ENCODE results near the gene PRG3. TPM values are rescaled to one million over a fixed set of nuclear protein-coding genes. Genes with fewer than 3 reads are reported as not detected.

Gene PRG3
- total and polyA plus RNA-seq, 8 donors, result not detected

DNA sequence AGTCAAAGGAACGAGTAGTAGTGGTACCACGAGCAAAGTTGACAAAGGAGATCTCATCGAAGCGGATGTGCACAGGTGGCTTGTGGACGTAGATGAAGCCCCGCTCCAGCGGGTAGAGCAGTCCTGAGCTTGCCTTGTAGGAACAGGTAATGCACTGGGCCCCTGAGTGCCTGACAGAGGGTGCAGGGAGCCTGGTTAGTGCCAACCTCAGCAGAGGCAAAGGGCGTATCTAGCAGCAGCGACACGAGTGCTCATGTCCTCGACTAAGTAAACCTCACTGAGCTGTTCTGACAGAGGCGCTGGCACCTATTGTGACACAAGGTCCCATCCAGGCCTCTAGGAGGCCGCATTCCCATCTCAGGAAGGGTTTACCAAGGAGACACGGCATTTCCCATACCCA is 49.2 kb downstream of the PRG3 start:
- no peak for TF ChIP-seq POLR2A (IDR thresholded peaks at IDR 0.05)
- no peak for TF ChIP-seq POLR2AphosphoS5 (IDR thresholded peaks at IDR 0.05)
- TF ChIP-seq, protein P1, sequence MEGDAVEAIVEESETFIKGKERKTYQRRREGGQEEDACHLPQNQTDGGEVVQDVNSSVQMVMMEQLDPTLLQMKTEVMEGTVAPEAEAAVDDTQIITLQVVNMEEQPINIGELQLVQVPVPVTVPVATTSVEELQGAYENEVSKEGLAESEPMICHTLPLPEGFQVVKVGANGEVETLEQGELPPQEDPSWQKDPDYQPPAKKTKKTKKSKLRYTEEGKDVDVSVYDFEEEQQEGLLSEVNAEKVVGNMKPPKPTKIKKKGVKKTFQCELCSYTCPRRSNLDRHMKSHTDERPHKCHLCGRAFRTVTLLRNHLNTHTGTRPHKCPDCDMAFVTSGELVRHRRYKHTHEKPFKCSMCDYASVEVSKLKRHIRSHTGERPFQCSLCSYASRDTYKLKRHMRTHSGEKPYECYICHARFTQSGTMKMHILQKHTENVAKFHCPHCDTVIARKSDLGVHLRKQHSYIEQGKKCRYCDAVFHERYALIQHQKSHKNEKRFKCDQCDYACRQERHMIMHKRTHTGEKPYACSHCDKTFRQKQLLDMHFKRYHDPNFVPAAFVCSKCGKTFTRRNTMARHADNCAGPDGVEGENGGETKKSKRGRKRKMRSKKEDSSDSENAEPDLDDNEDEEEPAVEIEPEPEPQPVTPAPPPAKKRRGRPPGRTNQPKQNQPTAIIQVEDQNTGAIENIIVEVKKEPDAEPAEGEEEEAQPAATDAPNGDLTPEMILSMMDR (IDR thresholded peaks at IDR 0.05), result no peak
- no peak for TF ChIP-seq EP300 (IDR thresholded peaks at IDR 0.05)
- no peak for DNase-seq
- intact Hi-C loops (cut with DNase I; ENCODE audit: low total_unique reads), result no loop called here
- H3K27ac ChIP-seq, result no peak overlapping the region
- WGBS, 5 donors, result 91 to 97% (median 94%) methylated on average over 14 of the region's 14 CpGs
- no peaks in the 10 kb centered on the region for H3K27me3 ChIP-seq
- no peaks in the 10 kb centered on the region for H3K9me3 ChIP-seq
- peaks cover 61 to 76% (median 72%) of the 10 kb centered on the region in 4 donors for H3K36me3 ChIP-seq
- H3K4me3 ChIP-seq, result no peak overlapping the region
- H3K4me1 ChIP-seq, result peaks cover 19 to 33% (median 24%) of the 10 kb centered on the region in 4 donors

DNA sequence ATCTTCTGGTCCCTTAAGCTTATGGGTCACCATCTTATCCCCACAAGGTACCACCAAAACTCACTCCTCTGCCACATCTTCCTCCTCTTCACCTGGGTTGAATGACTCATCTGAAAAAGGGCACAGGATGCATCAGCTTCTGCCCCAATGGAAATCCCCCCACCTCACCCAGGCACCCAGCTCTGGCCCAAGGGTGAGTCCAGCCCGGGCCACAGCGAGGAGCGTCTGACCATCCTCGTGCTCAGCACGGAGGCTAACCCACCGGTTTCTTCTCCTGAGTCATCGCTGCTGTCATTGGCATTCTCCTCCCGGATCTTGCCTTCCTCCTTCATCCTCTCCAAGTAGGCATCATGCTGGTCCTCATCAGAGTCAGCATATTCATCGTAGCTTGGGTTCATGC is 50.9 kb downstream of the PRG3 start:
- Histone ChIP-seq H3K9me3 (no peaks in the 10 kb centered on the region), H3K4me3 (no peak overlapping the region), H3K27me3 (no peaks in the 10 kb centered on the region), H3K36me3 (peaks cover 62 to 84% (median 79%) of the 10 kb centered on the region in 4 donors), H3K27ac (no peak overlapping the region), H3K4me1 (peaks cover 22 to 38% (median 30%) of the 10 kb centered on the region in 4 donors)
- no peak for TF ChIP-seq EP300 (IDR thresholded peaks at IDR 0.05)
- TF ChIP-seq, protein P1 (IDR thresholded peaks at IDR 0.05), result no peak
- no peak for TF ChIP-seq POLR2A (IDR thresholded peaks at IDR 0.05)
- TF ChIP-seq POLR2AphosphoS5 (IDR thresholded peaks at IDR 0.05), result no peak
- 87 to 94% (median 92%) methylated on average over 8 to 9 of the region's 9 CpGs for WGBS, 5 donors
- intact Hi-C loops (cut with DNase I; ENCODE audit: low total_unique reads), result no loop called here
- no peak for DNase-seq

DNA sequence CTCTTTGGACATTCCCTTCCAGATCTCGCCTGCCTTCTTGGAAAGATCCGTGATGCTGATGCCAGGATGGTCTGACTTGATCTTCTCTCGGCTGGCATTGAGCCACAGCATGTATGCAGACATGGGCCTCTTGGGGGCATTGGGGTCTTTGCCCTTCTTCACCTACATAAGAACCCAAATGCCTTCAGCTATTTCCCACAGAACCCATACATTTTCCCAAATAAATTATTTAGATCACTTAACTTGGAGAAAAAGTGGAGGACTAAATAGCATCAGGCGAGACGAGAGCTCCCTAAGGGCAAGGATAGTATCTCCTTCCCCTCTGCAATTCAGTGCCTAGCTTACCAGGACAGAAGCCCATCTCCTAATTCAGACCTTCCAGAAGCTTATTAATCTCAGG is 53.2 kb downstream of the PRG3 start:
- TF ChIP-seq EP300 (IDR thresholded peaks at IDR 0.05) (no peak), POLR2A (IDR thresholded peaks at IDR 0.05) (no peak), POLR2AphosphoS5 (IDR thresholded peaks at IDR 0.05) (no peak)
- TF ChIP-seq, protein P1 (IDR thresholded peaks at IDR 0.05), result no peak
- Histone ChIP-seq H3K27ac (peak overlapping the region in 3 of 5 donors; percentile 31 to 99 (median 96)), H3K4me3 (no peak overlapping the region), H3K9me3 (no peaks in the 10 kb centered on the region), H3K36me3 (peaks cover 56 to 68% (median 66%) of the 10 kb centered on the region in 4 donors), H3K4me1 (peaks cover 21 to 28% (median 25%) of the 10 kb centered on the region in 4 donors), H3K27me3 (no peaks in the 10 kb centered on the region)
- intact Hi-C loops (cut with DNase I; ENCODE audit: low total_unique reads), result no loop called here
- DNase-seq, result no peak
- 90 to 97% (median 94%) methylated on average over 5 of the region's 5 CpGs for WGBS, 5 donors

Other genes starting within 250 kb of the PRG3 start
- gene LRRC55, start 199.2 kb downstream of the PRG3 start, total RNA-seq, result under 1 TPM in 1 of 5 donors, not detected in 4; 0.73 TPM
- gene LRRC55, start 199.2 kb downstream of the PRG3 start, polyA plus RNA-seq, result under 1 TPM in 1 of 3 donors, not detected in 2; 0.08 TPM
- 10 to 100 TPM in 1 of 5 donors, 1 to 10 TPM in 2, not detected in 2; 2.3 to 12.1 (median 5.1) TPM for gene APLNR, start 143.9 kb downstream of the PRG3 start, total RNA-seq
- 1 to 10 TPM in 1 of 3 donors, under 1 TPM in 2; 0.43 to 1.1 (median 1.00) TPM for gene APLNR, start 143.9 kb downstream of the PRG3 start, polyA plus RNA-seq
- gene TNKS1BP1, start 56.2 kb downstream of the PRG3 start, total RNA-seq, result 100 to 1,000 TPM in 3 of 5 donors, 10 to 100 TPM in 2; 59.4 to 238 (median 126) TPM
- gene TNKS1BP1, start 56.2 kb downstream of the PRG3 start, polyA plus RNA-seq, result 100 to 1,000 TPM in 2 of 3 donors, 10 to 100 TPM in 1; 84.9 to 136 (median 111) TPM
- 10 to 100 TPM; 15.8 to 62.9 (median 41.9) TPM for gene SSRP1, start 45.3 kb downstream of the PRG3 start, total RNA-seq
- gene SSRP1, start 45.3 kb downstream of the PRG3 start, polyA plus RNA-seq, result 10 to 100 TPM; 43.5 to 58.8 (median 50.6) TPM
- gene P2RX3, start 42.8 kb downstream of the PRG3 start, total RNA-seq, result 1 to 10 TPM in 1 of 5 donors, under 1 TPM in 1, not detected in 3; 0.18 to 1.7 TPM
- not detected for gene P2RX3, start 42.8 kb downstream of the PRG3 start, polyA plus RNA-seq
- under 1 TPM in 1 of 5 donors, not detected in 4; 0.73 TPM for gene PRG2, start 9.5 kb upstream of the PRG3 start, total RNA-seq
- under 1 TPM in 1 of 3 donors, not detected in 2; 0.25 TPM for gene PRG2, start 9.5 kb upstream of the PRG3 start, polyA plus RNA-seq
- gene SLC43A3, start 46.0 kb upstream of the PRG3 start, total RNA-seq, result 10 to 100 TPM in 3 of 5 donors, 1 to 10 TPM in 2; 1.2 to 81.7 (median 10.5) TPM
- gene SLC43A3, start 46.0 kb upstream of the PRG3 start, polyA plus RNA-seq, result 10 to 100 TPM; 10.2 to 22.8 (median 15.0) TPM
- gene RTN4RL2, start 79.4 kb upstream of the PRG3 start, total RNA-seq, result 1 to 10 TPM in 2 of 5 donors, not detected in 3; 3.9 to 8.1 TPM
- under 1 TPM; 0.75 to 0.78 (median 0.76) TPM for gene RTN4RL2, start 79.4 kb upstream of the PRG3 start, polyA plus RNA-seq
- 10 to 100 TPM; 10.5 to 38.4 (median 18.5) TPM for gene SLC43A1, start 134.6 kb upstream of the PRG3 start, total RNA-seq
- 10 to 100 TPM; 16.0 to 24.6 (median 19.7) TPM for gene SLC43A1, start 134.6 kb upstream of the PRG3 start, polyA plus RNA-seq
- gene TIMM10, start 149.6 kb upstream of the PRG3 start, total RNA-seq, result 10 to 100 TPM in 3 of 5 donors, 1 to 10 TPM in 2; 1.7 to 51.3 (median 31.3) TPM
- 10 to 100 TPM; 66.7 to 79.6 (median 73.7) TPM for gene TIMM10, start 149.6 kb upstream of the PRG3 start, polyA plus RNA-seq
- not detected for gene SMTNL1, start 156.4 kb upstream of the PRG3 start, total RNA-seq
- not detected for gene SMTNL1, start 156.4 kb upstream of the PRG3 start, polyA plus RNA-seq
- 10 to 100 TPM in 4 of 5 donors, 1 to 10 TPM in 1; 2.2 to 57.8 (median 21.3) TPM for gene UBE2L6, start 186.5 kb upstream of the PRG3 start, total RNA-seq
- 10 to 100 TPM; 47.3 to 73.0 (median 71.4) TPM for gene UBE2L6, start 186.5 kb upstream of the PRG3 start, polyA plus RNA-seq
- 100 to 1,000 TPM in 4 of 5 donors, 10 to 100 TPM in 1; 17.4 to 247 (median 153) TPM for gene SERPING1, start 216.5 kb upstream of the PRG3 start, total RNA-seq
- gene SERPING1, start 216.5 kb upstream of the PRG3 start, polyA plus RNA-seq, result 100 to 1,000 TPM in 2 of 3 donors, 10 to 100 TPM in 1; 84.4 to 212 (median 111) TPM

All from stomach (tissue), 9 donors.